ENCODE measurements around the gene ADAMTS4. TPM values are rescaled to one million over a fixed set of nuclear protein-coding genes. Genes with fewer than 3 reads are reported as not detected.

ADAMTS4 gene
- total and polyA plus RNA-seq, 9 of the 15 experiments (the other 6 are each of a cell fraction or from before 2014, with no cell fraction given), result 0.07 to 3.7 (median 0.41) TPM

GRCh38 chr1:161153176-161153575 lies 45.7 kb downstream of the ADAMTS4 start:
- H3K9me1 ChIP-seq (ENCODE audit: control insufficient read depth, insufficient read depth, low read length), result no peaks in the 10 kb centered on the region
- no peaks in the 10 kb centered on the region for H4K20me1 ChIP-seq (replicated peaks; ENCODE audit: control insufficient read depth, insufficient read depth, low read length)
- no peak for DNase-seq (ENCODE audit: extremely low read depth in 1 of 4, low spot score in 3 of 4)
- H3K79me2 ChIP-seq (ENCODE audit: control insufficient read depth, insufficient read depth, low read length), result peaks cover 20% of the 10 kb centered on the region
- in situ Hi-C loops (cut with MboI), result no loop called here
- H3K36me3 ChIP-seq (ENCODE audit: control insufficient read depth, insufficient read depth, low read length), result peaks cover 14% of the 10 kb centered on the region
- peaks cover 6 to 14% of the 10 kb centered on the region in 2 experiments; a peak in 3 of 5 replicates for H3K4me1 ChIP-seq (replicated peaks in 1 of 2; ENCODE audit: control insufficient read depth in 2 of 2, insufficient read depth in 2 of 2, low read length in 2 of 2)
- ChIA-PET CTCF (ENCODE audit: low intra/inter-chr PET ratio) (no interaction called here), POLR2A (interaction anchor here (0.6 to 2.7 kb wide), 16 partner anchors 9 to 1368 kb away, joined by 3 to 30 read pairs (median 4); partner anchors contain the start of genes DEDD, NDUFS2, PPOX and USF1)
- no peaks in the 10 kb centered on the region for H3K27me3 ChIP-seq (ENCODE audit: control insufficient read depth in 2 of 2, insufficient read depth in 2 of 2, low read length in 2 of 2)
- TF ChIP-seq RFX5 (IDR thresholded peaks at IDR 0.05; ENCODE audit: low read depth, low read length), result no peak
- TF ChIP-seq IRF2 (CRISPR knock-in tag; IDR thresholded peaks at IDR 0.05), result no peak
- TF ChIP-seq HINFP (tag; conservative IDR thresholded peaks at IDR 0.05; ENCODE audit: low read depth), result no peak
- peak in 1 of 2 experiments; percentile 7; a peak in 1 of 4 replicates for TF ChIP-seq KDM1A (IDR thresholded peaks at IDR 0.05)
- no peak for TF ChIP-seq TARDBP (IDR thresholded peaks at IDR 0.05)
- no peak for TF ChIP-seq ZNF280A (IDR thresholded peaks at IDR 0.05; ENCODE audit: low read depth, partially characterized antibody)
- TF ChIP-seq SIRT6 (IDR thresholded peaks at IDR 0.05; ENCODE audit: low read depth, low read length), result no peak
- WGBS (ENCODE audit: insufficient coverage, low coverage, missing lambda C conversion rate), result 20% methylated on average over 8 of the region's 9 CpGs
- intact Hi-C loops (cut with micrococcal nuclease), result no loop called here
- no peaks in the 10 kb centered on the region for H3K9me3 ChIP-seq (replicated peaks; ENCODE audit: control insufficient read depth, insufficient read depth, low read depth, low read length)
- peak; percentile 73 for FAIRE-seq
- BruUV-seq (replicated peaks), result no TSS peak
- peak; percentile 7; the same call in 2 of the 3 replicates for ATAC-seq
- H2AFZ ChIP-seq (ENCODE audit: low read depth, low read length), result peak overlapping the region; percentile 93
- peak overlapping the region in 1 of 2 experiments; percentile 94; a peak in 2 of 4 replicates for H3K9ac ChIP-seq (ENCODE audit: insufficient read depth in 1 of 2, low read depth in 2 of 2, low read length in 2 of 2)
- peak overlapping the region; percentile 37 for H3K4me2 ChIP-seq (ENCODE audit: insufficient read depth, low read length)
- H3K27ac ChIP-seq (ENCODE audit: extremely low read depth, low read depth, low read length), result peak overlapping the region; percentile 92; the same call in 2 of the 3 replicates
- H3K4me3 ChIP-seq, result peak overlapping the region; percentile 52
